MM.1S (cell line): Measurements from ENCODE around the gene PCDH1.

Experiments
- DNase-seq: peaks from one replicate; pipeline ENCODE4 v3.0.0-alpha.2; 2015
- H2AFZ ChIP-seq: fragments of 300-600 bp; sonication (generic); 2 replicates; pipeline ENCODE4 v1.6.0; 2016; ENCODE audit warnings: antibody characterized with exemption, low read length
- H3F3A ChIP-seq: fragments of 300-600 bp; sonication (generic); 2 replicates; pipeline ENCODE4 v1.6.1; 2016; ENCODE audit warnings: mild to moderate bottlenecking, antibody characterized with exemption, low read length, moderate library complexity, mixed read lengths; ENCODE audit not compliant: insufficient read depth
- H3K27ac ChIP-seq: fragments of 300-600 bp; sonication (generic); 2 replicates; pipeline ENCODE4 v1.5.1; 2016; ENCODE audit warnings: mild to moderate bottlenecking, low read length
- H3K27me3 ChIP-seq: fragments of 300-600 bp; sonication (generic); replicated peaks from 2 replicates; pipeline ENCODE4 v1.6.0; 2016; ENCODE audit warnings: low read length; ENCODE audit not compliant: insufficient read depth
- H3K36me3 ChIP-seq: fragments of 300-600 bp; sonication (generic); replicated peaks from 2 replicates; pipeline ENCODE4 v1.6.1; 2016; ENCODE audit warnings: mild to moderate bottlenecking, low read length, mixed read lengths; ENCODE audit not compliant: insufficient read depth
- H3K4me1 ChIP-seq: fragments of 300-600 bp; sonication (generic); 2 replicates; pipeline ENCODE4 v1.6.1; 2016; ENCODE audit warnings: low read length, mixed read lengths
- H3K4me2 ChIP-seq: fragments of 300-600 bp; sonication (generic); 2 replicates; pipeline ENCODE4 v1.6.0; 2016; ENCODE audit warnings: low read depth, low read length
- H3K4me3 ChIP-seq: fragments of 300-600 bp; sonication (generic); 2 replicates; pipeline ENCODE4 v1.5.1; 2016; ENCODE audit warnings: low read length, mixed read lengths
- H3K79me2 ChIP-seq: fragments of 300-600 bp; sonication (generic); 2 replicates; pipeline ENCODE4 v1.6.1; 2016; ENCODE audit warnings: mixed run types, low read length, mixed read lengths
- H3K9ac ChIP-seq: fragments of 300-600 bp; sonication (generic); 2 replicates; pipeline ENCODE4 v1.6.1; 2016; ENCODE audit warnings: low read length, mixed read lengths
- H3K9me2 ChIP-seq: fragments of 300-600 bp; sonication (generic); replicated peaks from 2 replicates; pipeline ENCODE4 v1.6.1; 2016; ENCODE audit warnings: mild to moderate bottlenecking, low read length, mixed read lengths; ENCODE audit not compliant: insufficient read depth
- H3K9me3 ChIP-seq: fragments of 300-600 bp; sonication (generic); replicated peaks from 2 replicates; pipeline ENCODE4 v1.6.1; 2016; ENCODE audit warnings: mild to moderate bottlenecking, low read length, mixed read lengths; ENCODE audit not compliant: insufficient read depth
- H4K20me1 ChIP-seq: fragments of 300-600 bp; sonication (generic); 2 replicates; pipeline ENCODE4 v1.6.1; 2016; ENCODE audit warnings: mild to moderate bottlenecking, low read length, moderate library complexity, mixed read lengths; ENCODE audit not compliant: insufficient read depth
- EZH2 ChIP-seq: fragments of 300-600 bp; sonication (generic); optimal IDR thresholded peaks from 2 replicates; pipeline ENCODE3; 2017; ENCODE audit warnings: low read depth, mild to moderate bottlenecking, antibody characterized with exemption, low read length, mixed read lengths
- EZH2phosphoT487 ChIP-seq: fragments of 300-600 bp; sonication (generic); IDR thresholded peaks from 2 replicates; pipeline ENCODE4 v1.6.1; 2018; ENCODE audit warnings: antibody characterized with exemption, low read length
- TF ChIP-seq, protein P1 (sequence below): fragments of 300-600 bp; sonication (generic); IDR thresholded peaks from 2 replicates; pipeline ENCODE4 v1.5.1; 2016; ENCODE audit warnings: antibody characterized with exemption, low read length, mixed read lengths

Gene PCDH1

GRCh38 chr5:141817631-141818030 is 60.6 kb downstream of the PCDH1 start:
- no peaks in the 10 kb centered on the region for H3K4me1 ChIP-seq
- no peaks in the 10 kb centered on the region for H4K20me1 ChIP-seq
- TF ChIP-seq, protein P1, sequence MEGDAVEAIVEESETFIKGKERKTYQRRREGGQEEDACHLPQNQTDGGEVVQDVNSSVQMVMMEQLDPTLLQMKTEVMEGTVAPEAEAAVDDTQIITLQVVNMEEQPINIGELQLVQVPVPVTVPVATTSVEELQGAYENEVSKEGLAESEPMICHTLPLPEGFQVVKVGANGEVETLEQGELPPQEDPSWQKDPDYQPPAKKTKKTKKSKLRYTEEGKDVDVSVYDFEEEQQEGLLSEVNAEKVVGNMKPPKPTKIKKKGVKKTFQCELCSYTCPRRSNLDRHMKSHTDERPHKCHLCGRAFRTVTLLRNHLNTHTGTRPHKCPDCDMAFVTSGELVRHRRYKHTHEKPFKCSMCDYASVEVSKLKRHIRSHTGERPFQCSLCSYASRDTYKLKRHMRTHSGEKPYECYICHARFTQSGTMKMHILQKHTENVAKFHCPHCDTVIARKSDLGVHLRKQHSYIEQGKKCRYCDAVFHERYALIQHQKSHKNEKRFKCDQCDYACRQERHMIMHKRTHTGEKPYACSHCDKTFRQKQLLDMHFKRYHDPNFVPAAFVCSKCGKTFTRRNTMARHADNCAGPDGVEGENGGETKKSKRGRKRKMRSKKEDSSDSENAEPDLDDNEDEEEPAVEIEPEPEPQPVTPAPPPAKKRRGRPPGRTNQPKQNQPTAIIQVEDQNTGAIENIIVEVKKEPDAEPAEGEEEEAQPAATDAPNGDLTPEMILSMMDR: no peak
- TF ChIP-seq EZH2phosphoT487 (no peak), EZH2 (no peak)
- no peaks in the 10 kb centered on the region for H3K36me3 ChIP-seq
- no peaks in the 10 kb centered on the region for H3F3A ChIP-seq
- no peak overlapping the region for H3K4me3 ChIP-seq
- H3K79me2 ChIP-seq: no peaks in the 10 kb centered on the region
- no peak for DNase-seq
- H3K9ac ChIP-seq: no peak overlapping the region
- no peak overlapping the region for H3K4me2 ChIP-seq
- no peak overlapping the region for H2AFZ ChIP-seq
- H3K9me3 ChIP-seq: no peaks in the 10 kb centered on the region
- no peaks in the 10 kb centered on the region for H3K27me3 ChIP-seq
- no peaks in the 10 kb centered on the region for H3K9me2 ChIP-seq
- H3K27ac ChIP-seq: no peak overlapping the region

GRCh38 chr5:141816598-141817399 is 61.4 kb downstream of the PCDH1 start:
- Histone ChIP-seq H3K4me3 (no peak overlapping the region), H4K20me1 (no peaks in the 10 kb centered on the region), H3K27me3 (no peaks in the 10 kb centered on the region), H3K9me2 (no peaks in the 10 kb centered on the region), H3K36me3 (no peaks in the 10 kb centered on the region), H3K27ac (no peak overlapping the region), H3K9ac (no peak overlapping the region), H3F3A (no peaks in the 10 kb centered on the region), H3K79me2 (no peaks in the 10 kb centered on the region), H2AFZ (no peak overlapping the region), H3K4me1 (no peaks in the 10 kb centered on the region), H3K9me3 (no peaks in the 10 kb centered on the region), H3K4me2 (no peak overlapping the region)
- no peak for DNase-seq
- TF ChIP-seq EZH2phosphoT487: no peak

DNA sequence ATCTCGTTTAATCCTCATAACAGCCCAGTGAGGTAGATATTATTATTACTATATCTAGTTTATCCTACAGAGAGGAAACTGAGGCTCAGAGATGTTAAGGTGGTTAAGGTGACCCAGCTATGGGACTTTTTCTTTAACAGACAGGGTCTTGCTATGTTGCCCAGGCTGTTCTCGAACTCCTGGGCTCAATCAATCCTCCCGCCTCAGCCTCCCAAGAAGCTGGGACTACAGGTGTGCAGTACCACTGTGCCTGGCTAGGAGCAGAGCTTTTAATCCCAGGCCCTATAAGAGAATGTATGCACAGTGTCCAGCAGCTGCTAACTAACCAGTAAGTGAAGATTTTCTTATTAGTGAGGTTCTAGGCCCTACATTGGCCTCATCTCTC is 62.4 kb downstream of the PCDH1 start:
- TF ChIP-seq, protein P1: no peak
- TF ChIP-seq EZH2phosphoT487 (no peak), EZH2 (no peak)
- no peaks in the 10 kb centered on the region for H3K9me3 ChIP-seq
- H3F3A ChIP-seq: no peaks in the 10 kb centered on the region
- no peak overlapping the region for H3K4me3 ChIP-seq
- no peak overlapping the region for H2AFZ ChIP-seq
- H3K4me2 ChIP-seq: no peak overlapping the region
- no peaks in the 10 kb centered on the region for H3K9me2 ChIP-seq
- H3K27me3 ChIP-seq: no peaks in the 10 kb centered on the region
- H3K36me3 ChIP-seq: no peaks in the 10 kb centered on the region
- no peaks in the 10 kb centered on the region for H3K4me1 ChIP-seq
- H4K20me1 ChIP-seq: no peaks in the 10 kb centered on the region
- no peak for DNase-seq
- H3K9ac ChIP-seq: no peak overlapping the region
- no peaks in the 10 kb centered on the region for H3K79me2 ChIP-seq
- no peak overlapping the region for H3K27ac ChIP-seq

DNA sequence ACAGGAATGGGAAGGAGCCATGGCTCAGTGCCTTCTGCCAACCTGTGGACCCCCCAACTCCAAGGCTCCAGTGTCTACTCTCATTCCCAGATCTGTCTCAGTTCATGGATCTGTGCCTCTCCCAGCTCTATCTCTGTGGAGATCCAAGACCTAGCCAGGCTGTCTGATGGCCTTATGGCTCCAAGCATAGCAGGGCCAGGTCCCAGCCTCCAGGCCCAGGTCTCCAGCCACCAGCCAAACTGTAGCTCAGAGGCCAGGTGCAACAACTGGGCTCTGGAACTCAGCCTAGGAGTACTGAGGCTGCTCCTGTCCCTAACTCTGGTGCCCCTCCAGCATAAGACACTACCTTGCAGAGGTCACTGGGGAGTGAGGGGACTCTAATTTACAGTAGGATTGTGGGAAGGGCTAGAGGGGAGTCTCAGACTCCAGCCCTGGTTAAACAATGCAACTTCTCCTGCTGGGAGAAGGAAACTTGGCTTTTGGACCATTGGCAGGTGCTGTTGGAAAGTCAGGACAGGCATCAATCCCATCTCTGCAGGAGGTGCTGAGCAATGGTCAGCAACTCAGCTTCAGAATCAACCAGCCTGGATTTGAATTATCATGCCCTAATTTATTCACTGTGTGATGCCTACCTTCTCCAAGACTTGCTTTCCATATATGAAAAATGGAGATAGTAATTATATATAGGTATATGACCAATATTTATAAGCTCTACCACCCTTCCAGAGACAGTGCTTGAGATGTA is 63.0 kb downstream of the PCDH1 start:
- Histone ChIP-seq H3K27ac (no peak overlapping the region), H3F3A (no peaks in the 10 kb centered on the region), H3K4me2 (no peak overlapping the region), H3K36me3 (no peaks in the 10 kb centered on the region), H3K27me3 (no peaks in the 10 kb centered on the region), H3K9ac (no peak overlapping the region), H3K9me3 (no peaks in the 10 kb centered on the region), H3K4me1 (no peaks in the 10 kb centered on the region), H3K4me3 (no peak overlapping the region), H3K79me2 (no peaks in the 10 kb centered on the region), H4K20me1 (no peaks in the 10 kb centered on the region), H2AFZ (no peak overlapping the region), H3K9me2 (no peaks in the 10 kb centered on the region)
- TF ChIP-seq, protein P1: no peak
- TF ChIP-seq EZH2phosphoT487: no peak
- TF ChIP-seq EZH2: no peak
- no peak for DNase-seq
